ENCODE measurements around the gene JPH3. TPM values are rescaled to one million over a fixed set of nuclear protein-coding genes. Genes with fewer than 3 reads are reported as not detected.
"Not testable (repeated sequence)": the region's sequence is repeated elsewhere in the genome, so short reads cannot be mapped to it uniquely, and the experiment has no call there.

Gene JPH3
- total RNA-seq, 1 donor from 2014 or later = 0.16 TPM

DNA sequence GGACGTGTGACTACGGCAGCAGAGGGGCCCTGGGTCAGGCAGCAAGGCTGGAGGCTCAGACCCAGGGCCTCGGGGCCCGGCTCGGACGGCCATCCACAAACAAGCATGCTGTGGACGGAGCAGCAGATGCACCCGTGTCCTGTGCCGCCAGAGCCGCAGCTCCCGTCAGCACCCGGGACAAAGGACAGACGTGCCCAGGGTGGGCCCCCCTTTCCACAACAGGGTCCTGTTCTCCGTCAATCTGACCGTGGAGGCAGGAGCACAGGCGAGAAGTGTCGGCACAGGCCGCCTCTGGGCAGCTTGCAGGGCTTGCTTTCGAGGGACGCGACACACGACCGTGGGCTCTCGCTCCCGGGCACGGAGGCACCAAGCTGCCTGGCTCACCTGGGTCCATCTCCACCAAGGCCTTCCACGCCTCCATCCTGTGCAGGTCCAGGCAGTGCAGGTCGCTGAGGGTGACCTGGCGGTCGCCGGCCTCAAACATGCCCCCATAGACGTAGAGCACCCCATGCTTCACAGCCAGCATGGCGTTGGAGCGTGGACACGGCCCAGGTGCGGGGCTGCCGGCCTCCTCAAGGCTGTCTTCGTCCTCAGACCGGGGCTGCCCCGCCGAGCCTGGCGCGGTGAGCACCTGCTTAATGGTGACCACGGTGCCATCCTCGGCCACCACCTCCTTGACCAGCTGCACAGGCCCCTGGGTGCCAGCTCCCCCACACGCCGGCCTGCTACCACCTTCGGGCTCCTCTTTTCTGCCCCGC, 106.8 kb downstream of the JPH3 start:
- no peak for DNase-seq (ENCODE audit: low spot score)

DNA sequence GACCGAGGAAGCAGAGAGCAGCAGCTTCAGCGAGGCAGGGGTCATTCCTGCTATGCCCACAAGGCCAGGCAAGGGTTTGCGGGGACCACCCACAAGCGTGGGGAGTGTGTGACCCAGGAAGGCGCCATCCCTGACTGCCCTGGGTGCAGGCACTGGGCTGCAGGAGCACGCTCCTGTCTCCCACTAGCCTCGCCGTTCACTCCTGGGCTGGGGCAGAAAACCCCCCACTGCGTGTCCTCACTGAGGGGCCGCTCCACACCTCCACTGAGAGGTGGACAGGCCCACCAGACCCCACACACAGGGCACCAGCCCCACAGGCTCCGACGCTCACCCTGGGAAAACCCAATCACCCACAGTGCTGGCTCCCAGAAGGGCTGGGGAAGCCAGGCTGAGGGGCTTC, 107.4 kb downstream of the JPH3 start:
- no peak for DNase-seq (ENCODE audit: low spot score)

DNA sequence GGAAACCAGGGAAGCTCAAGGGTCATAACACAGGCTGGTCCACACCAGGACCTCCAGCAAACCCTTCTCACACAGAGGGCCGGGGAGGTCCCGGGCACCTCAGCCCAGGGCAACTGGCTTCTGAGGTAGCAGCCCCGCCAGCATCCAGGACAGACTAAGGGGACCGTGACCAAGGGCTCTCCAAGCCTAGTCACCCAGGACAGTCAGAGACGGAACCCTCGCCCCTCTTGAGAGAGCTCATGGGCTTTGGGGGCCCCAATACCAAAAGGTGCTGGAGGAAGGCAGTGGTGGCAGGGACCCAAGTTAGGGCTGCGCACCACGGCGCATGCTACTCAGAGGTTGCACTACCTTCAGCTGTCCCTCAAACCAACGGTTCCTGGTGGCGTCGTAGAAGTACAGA, 108.6 kb downstream of the JPH3 start:
- DNase-seq (ENCODE audit: low spot score) = no peak

DNA sequence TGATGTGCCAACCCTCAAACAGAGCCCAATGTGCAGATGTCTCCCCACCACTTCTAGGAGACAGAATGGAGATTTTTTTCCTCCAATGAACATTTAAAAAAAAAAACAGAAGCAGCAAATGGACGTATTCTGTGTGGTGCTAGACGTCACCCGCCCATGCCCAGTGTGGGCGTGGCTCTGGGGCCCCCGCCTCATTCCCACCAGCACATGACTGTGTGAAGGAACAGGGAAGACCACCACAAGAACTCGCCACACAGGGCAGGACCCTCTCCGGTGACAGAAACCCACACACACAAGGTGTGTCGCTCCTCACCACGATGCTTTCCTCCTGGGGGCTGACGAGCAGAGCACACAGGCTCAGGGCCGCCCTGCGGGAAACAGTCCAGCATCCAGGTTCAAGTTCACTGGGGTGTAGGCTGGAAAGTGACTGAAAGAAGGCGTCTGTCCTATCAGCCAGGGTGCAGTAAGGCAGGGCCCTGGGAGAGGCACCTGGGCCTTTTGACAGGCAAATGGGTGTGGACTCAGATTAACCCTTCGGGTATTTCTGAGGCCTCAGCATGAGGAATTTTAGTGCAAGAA, 110.0 kb downstream of the JPH3 start:
- DNase-seq (ENCODE audit: low spot score) = no peak

DNA sequence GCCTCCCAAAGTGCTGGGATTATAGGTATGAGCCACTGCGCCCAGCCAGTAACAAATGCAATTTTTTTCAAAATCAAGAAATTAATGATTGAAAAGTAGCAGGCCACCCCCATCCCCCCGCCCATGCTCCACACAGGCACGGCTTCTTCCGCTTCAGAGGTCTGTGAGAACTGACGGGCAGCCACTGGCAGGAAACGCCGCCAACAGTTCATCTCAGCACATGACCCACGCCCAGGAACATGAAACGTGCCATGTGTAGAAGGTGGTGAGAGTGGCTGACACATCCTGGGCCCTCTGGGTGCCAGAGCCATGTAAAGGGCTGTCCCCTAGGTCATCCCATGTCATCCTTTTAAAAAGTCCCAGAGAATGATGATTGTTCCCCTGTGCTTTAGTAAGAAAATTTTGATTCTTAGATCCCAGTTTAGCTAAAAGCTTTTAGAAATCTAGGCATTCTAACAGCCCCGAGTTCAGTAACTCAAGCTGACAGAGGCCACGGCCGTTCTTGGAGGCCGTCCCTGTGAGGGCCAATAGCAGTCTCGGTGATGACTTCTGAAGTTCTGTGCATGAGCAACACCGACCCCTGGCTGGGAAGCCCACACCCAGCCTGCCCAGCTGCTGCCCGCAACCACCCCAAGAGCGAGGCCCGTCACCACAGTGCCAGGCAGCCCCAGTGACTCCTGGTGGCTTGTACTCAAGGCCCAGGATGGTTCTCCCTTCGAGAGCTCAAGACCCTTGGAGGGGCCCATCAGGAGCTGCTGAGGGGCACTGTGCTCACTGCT, 111.3 kb downstream of the JPH3 start:
- no peak for DNase-seq (ENCODE audit: low spot score)

DNA sequence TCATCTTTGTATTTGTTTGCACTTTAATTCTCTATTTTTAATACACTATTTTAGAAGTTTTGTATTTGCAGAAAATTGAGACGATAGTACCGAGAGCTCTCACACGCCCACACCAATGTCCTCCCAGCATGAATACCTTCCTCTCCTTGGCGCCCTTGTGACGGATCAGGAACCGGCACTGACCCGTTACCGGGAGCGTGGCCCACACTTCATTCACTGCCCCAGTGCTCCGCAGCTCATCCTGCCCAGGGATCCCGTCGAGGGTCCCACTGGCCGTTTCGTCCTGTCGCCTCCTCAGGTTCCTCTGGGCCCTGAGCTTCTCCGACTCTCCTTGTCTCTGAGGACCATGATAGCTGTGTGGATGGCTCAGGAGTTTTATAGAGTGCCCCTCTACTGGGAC, 112.9 kb downstream of the JPH3 start:
- DNase-seq (ENCODE audit: low spot score) = no peak

DNA sequence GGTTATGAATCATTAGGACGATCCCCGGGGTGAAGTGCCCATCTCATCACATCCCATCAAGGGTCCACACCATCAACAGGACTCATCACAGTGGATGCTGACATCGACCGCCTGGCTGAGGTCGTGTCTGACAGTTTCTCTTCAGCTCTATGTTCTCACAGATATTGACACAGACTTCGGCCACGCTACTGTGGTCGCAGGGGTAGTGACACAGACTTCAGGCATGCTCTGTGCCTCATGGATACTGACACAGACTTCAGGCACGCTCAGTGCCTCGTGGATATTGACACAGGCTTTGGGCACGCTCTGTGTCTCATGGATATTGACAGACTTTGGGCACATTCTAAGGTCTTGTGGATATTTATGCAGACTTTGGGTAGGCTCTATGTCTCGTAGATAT, 113.3 kb downstream of the JPH3 start:
- no peak for DNase-seq (ENCODE audit: low spot score)

DNA sequence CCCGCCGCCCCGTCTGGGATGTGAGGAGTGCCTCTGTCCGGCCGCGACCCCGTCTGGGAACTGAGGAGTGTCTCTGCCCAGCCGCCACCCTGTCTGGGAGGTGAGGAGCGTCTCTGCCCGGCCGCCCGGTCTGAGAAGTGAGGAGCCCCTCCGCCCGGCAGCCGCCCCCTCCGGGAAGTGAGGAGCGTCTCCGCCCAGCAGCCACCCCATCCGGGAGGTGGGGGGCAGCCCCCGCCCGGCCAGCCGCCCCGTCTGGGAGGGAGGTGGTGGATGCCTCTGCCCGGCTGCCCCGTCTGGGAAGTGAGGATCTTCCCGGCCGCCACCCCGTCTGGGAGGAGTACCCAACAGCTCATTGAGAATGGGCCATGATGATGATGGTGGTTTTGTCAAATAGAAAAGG, 116.5 kb downstream of the JPH3 start:
- DNase-seq (ENCODE audit: low spot score) = not testable (repeated sequence)

DNA sequence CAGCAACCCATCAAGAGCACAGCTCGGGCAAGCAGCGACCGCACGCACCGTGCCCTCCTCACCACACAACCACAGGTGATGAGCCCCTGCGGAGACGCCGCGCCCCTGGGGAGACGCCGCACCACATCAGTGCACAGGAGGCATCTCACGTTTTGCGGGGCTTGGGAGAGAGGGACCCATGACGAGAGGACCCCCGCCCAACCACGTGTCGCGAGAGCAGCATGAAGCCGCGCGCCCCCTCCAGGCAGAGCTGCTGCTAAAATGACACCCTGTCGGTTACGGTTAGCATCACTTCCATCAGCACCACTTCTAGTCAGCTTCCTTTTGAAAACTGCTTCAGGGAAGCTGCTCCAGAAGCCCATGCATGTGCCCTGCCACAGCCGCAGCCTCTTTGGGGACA, 118.1 kb downstream of the JPH3 start:
- no peak for DNase-seq (ENCODE audit: low spot score)

DNA sequence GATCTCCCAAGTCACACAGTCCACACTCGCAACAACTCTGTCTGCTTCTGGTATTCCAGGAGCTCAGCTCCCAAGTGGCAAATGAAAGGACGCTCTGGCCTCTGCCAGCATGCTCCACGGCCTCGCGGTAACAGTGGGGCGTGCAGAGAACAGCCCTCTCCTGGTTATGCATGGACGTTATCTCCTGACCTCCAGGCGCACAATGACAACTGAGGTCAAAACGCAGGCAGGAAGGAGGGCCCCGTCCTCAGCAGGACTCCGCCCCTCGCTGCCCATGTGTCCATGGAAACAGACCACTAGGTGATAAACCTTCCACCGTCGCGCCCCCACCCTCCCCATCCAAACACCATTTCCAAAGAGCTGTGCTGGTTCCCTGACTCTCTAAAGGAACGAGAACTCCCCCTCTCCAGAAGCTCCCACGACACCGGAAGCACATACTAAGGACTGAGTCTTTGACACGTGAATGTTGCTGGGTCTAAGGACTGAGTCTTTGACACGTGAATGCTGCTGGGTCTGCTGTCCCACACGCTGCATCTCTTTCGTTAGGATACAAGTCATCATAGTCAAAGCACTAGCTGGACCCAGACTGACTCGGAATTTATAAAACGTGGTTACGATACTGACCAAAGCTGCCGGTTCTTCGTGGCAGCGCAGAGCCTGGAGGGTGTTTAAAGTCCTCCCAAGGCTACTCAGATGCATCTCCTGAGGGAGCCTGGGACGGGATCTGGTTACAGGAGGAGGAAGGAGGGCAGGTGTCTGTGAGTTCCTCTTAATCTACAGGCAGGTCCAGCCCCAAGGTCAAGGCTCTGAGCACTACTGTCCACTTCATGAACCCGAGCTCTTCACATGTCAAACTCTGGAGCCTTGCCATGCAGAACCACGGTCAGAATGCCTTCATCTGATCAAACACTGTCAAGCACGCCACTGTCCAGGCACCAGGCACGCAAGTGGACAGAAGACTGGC, 119.6 kb downstream of the JPH3 start:
- no peak for DNase-seq (ENCODE audit: low spot score)

DNA sequence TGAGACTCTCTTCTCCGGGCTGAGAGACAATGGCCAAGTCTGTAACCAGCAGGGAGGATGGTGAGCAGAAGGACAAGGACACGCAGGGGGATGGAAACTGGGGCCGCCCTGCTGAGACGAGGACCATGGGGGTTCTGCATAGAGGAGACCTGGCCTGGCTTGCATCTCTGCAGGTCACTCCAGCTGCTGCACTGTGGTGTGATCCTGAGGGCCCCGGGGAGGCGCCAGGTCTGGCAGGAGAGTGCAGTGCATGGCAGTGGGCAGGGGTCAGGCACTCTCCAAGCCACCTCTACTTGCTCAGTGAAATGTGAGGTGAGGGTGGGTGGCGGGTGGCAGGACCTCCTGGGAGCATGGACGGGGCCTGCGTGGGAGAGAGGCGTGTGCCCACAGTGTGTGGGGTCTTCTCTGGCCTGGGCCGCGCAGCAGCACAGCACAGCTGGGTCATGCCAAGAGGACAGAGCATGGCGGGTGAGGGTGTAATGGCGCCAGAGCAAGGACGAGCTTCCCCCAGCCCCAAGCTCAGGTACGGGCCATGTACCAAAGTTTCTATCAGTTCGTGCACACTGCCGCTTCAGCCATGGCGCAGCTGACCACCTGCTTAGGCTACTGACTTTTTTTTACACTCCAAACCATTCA, 120.4 kb downstream of the JPH3 start:
- DNase-seq (ENCODE audit: low spot score) = no peak

DNA sequence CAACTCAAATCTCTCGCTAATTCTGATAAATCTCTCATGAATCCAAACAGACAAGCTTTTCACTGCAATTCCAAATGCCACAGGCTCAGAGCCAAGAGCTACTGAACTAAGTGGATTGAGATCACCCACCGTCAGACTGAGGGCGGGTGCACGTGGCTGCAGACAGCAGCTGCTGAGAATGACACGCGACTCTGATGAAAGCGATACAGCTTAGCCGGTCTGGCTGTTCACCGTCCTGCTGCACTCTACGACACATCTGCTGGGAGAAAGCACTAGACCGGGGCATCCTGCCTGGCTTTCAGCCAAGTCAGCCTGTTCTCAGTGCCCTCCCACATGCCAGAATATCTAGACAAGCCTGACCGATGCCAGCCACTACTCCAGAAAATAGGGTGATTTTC, 120.9 kb downstream of the JPH3 start:
- no peak for DNase-seq (ENCODE audit: low spot score)

DNA sequence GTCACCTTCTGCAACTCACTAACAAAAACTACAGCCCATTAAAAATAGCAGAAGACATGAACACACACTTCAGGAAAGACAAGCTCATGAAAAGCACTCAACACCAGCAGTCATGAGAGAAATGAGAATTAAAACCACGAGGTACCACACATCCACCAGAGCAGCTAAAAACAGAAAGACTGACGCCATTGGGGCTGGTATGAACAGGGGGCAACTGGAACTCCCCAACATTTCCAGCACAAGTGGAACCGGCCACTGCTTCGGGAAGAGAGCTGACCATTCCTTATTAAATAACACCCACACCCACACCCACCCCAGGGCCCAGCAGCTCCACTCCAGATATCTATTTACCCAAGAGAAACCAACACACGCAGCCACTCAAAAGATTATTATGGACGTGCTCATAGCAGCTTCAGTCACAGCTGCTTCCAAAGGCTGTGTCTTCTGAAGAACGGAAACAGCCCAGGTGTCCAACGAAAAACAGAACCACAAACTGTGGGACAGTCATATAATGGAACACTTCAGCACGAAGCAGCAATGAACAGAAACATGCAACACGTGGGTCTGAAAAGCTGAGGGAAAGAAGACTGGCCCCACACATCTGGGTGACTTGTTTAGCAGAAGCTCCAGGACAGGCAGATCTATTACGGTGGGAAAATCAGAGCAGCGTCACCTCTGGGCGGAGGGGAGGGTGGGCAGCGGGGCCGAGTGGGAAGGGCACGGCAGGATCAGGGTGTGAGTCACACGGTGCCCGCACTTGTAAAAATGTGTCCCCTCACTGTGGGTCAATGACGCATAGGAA, 122.4 kb downstream of the JPH3 start:
- DNase-seq (ENCODE audit: low spot score) = no peak

DNA sequence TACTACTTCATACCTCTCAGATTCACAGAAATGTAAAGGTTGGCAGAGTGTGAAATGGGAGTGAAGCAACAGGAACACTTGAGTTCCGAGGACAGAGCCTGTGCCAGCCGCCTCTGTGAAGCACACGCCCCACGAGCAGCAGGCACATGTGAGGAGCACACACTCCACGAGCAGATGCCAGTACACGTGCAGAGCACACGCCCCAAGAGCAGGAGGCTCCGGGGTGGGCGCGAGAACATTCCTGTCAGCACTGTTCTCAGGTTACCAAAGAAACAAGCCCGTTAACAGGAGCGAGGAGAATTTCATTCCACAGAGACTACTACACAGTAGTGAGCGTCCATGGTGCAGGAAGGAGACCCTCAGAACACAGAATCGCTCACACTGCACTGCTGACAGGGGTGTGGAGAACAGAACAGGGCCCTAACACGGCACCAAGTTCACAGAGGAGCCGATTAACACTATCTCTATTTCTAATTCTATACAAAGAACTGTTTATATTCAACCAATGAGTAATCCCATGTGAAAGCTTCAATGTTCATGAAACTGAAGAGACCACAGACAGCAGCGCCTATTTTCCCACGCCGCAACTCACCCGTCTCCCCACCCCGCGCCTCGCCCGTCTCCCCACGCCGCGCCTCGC, 123.4 kb downstream of the JPH3 start:
- no peak for DNase-seq (ENCODE audit: low spot score)

DNA sequence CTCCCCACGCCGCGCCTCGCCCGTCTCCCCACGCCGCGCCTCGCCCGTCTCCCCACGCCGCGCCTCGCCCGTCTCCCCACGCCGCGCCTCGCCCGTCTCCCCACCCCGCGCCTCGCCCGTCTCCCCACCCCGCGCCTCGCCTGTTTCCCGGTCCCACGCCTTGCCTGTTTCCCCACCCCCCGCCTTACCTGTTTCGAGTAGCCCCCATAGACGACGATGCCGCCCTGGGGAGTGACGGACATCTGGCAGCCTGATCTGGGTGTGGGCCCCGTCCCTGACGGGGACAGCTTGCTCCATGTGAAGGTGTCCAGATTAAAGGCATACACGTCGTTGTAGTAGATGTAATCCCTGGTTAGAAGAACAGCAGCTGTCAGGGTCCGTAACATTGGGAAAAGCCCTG, 124.3 kb downstream of the JPH3 start:
- DNase-seq (ENCODE audit: low spot score) = not testable (repeated sequence)

DNA sequence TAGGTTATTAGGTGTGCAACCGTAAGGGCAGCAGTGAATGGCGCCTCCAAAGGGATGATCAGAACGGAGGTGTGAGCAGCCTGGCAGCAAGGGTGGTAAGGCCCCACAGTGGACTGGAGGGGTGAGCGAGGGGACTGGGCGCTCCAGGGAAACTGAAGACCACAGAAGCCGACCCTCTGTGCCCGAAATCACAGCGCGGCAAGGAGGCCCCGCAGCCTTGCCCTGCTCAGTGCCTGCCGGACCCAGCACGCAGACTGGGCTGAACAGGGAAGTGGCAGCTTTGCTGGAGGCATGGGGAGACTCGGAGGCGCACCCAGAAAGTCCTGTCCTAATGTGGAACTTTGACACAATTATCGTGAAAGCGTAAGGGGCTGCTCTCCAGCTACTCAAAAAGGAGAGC, 125.0 kb downstream of the JPH3 start:
- no peak for DNase-seq (ENCODE audit: low spot score)

DNA sequence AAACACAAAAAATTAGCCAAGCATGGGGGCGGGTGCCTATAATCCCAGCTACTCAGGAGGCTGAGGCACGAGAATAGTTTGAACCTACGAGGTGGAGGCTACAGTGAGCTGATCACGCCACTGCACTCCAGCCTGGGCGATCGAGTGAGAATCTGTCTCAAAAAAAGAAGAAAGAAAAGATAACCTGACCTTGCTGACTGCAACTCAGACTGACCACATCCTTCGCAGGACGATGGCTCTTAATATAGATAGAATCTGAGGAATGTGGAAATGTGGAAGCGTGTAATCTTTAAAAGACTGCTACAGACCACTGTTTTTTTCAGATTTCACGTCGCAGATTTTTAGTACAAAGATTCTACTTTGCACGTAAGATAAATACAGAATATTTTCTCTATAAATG, 125.7 kb downstream of the JPH3 start:
- no peak for DNase-seq (ENCODE audit: low spot score)

DNA sequence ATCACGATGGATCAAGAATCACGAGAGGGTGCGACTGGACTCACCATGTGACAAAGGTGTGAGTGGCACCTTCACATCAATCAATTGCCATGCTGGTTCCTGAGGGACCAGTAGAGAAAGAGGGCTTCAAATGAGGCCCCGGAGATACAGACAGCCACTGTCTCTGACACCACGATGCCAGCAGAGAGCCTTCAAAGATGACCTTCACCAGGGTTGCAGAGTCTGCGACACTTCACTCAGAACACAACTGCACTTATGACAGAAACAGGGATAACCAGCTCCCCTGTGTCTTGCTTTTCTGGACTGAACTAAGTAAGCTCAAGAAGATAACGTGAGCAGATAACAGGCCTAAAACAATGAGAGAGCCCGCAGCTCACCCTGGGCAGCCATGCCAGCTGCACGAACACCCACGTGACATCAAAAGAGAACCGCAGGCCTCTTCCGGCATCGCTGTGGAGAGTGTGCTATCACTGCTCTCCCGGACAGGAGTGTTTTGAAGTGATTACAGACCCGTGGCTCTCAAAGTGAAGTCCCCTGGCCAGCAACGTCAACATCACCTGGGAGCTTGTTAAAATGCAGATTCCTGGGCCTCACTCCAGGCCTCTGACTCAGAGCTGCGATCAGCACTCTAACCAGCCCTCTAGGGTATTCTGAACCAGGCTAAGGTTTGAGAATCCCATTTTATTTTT, 127.1 kb downstream of the JPH3 start:
- no peak for DNase-seq (ENCODE audit: low spot score)

DNA sequence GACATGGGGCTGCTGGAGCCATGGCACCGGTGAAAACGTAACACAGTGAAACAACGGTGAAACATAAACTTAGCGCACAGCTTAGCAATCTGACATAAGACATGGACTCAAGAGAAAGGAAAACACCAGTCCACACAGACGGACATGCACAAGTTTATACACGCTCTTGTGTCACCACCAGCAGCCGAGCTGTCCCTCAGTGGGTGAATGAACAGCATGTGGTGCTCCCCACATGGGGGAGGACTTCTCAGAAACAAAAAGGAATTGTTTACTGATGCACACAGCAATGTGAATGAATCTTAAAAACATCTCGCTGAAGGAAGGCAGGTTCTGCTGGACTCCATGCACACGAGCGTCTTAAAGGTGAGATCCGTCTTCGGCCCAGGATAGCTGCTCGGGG, 129.3 kb downstream of the JPH3 start:
- DNase-seq (ENCODE audit: low spot score) = no peak

Measured in mesenteric fat pad (tissue), 1 donor.